ENCODE measurements around the gene PITX2. TPM values are rescaled to one million over a fixed set of nuclear protein-coding genes. Genes with fewer than 3 reads are reported as not detected.

PITX2 gene
- total and polyA plus RNA-seq, 2 of the 8 experiments (the other 6 are each of a cell fraction or from before 2014, with no cell fraction given) = 0.09 to 0.67 TPM

DNA sequence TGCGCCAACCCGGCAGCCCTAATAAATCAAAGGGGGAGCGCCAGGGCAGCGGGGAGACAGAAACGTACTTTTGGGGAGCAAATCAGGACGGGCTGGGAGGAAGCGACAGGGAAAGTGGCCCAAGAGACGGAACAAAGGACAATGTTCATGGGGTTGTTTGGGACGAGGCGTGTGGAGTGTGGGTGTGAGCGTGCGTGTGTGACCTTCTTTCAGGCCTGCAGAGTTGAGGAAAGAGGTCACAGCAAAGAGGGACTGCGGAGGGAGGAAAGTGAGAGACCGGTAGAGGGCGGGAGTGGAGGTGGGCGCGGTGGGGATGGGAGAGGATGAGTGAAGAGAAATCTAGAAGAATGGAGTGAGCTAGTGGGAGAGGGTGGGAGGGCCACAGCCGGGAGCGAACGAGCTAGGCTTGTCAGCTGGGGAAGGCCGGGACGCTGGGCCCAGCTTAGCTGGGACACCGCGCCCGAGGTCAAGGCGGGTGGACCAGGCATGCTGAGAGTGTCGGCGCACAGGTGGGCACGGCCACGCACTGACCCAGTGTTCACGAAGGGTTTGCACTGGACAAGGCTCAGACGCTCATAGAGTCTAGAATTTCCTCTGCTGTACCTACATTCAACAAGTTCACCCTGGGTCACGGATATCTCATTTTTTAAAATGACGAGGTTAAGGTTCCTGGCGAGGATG is 14.7 kb upstream of the PITX2 start (continued):
- TF ChIP-seq NRF1 (IDR thresholded peaks at IDR 0.05; ENCODE audit: low read depth, low read length) (no peak), RNF2 (IDR thresholded peaks at IDR 0.05; ENCODE audit: borderline replicate concordance, low read depth, low read length, missing control alignments, poor library complexity, severe bottlenecking) (peak; percentile 71), SP1 (IDR thresholded peaks at IDR 0.05; ENCODE audit: low read depth, low read length) (no peak), EZH2 (IDR thresholded peaks at IDR 0.05; ENCODE audit: low read depth, low read length, severe bottlenecking) (peak; percentile 18), RFX5 (IDR thresholded peaks at IDR 0.05; ENCODE audit: borderline replicate concordance, low read depth, low read length) (no peak), SIRT6 (IDR thresholded peaks at IDR 0.05; ENCODE audit: low read length) (no peak), SP4 (IDR thresholded peaks at IDR 0.05; ENCODE audit: low read length) (no peak), SRF (IDR thresholded peaks at IDR 0.05; ENCODE audit: low read depth, low read length) (no peak), HDAC2 (IDR thresholded peaks at IDR 0.05; ENCODE audit: borderline replicate concordance in 1 of 2, low read depth in 2 of 2, low read length in 2 of 2) (no peak; a peak in 1 of 4 replicates)
- TF ChIP-seq, protein P1, sequence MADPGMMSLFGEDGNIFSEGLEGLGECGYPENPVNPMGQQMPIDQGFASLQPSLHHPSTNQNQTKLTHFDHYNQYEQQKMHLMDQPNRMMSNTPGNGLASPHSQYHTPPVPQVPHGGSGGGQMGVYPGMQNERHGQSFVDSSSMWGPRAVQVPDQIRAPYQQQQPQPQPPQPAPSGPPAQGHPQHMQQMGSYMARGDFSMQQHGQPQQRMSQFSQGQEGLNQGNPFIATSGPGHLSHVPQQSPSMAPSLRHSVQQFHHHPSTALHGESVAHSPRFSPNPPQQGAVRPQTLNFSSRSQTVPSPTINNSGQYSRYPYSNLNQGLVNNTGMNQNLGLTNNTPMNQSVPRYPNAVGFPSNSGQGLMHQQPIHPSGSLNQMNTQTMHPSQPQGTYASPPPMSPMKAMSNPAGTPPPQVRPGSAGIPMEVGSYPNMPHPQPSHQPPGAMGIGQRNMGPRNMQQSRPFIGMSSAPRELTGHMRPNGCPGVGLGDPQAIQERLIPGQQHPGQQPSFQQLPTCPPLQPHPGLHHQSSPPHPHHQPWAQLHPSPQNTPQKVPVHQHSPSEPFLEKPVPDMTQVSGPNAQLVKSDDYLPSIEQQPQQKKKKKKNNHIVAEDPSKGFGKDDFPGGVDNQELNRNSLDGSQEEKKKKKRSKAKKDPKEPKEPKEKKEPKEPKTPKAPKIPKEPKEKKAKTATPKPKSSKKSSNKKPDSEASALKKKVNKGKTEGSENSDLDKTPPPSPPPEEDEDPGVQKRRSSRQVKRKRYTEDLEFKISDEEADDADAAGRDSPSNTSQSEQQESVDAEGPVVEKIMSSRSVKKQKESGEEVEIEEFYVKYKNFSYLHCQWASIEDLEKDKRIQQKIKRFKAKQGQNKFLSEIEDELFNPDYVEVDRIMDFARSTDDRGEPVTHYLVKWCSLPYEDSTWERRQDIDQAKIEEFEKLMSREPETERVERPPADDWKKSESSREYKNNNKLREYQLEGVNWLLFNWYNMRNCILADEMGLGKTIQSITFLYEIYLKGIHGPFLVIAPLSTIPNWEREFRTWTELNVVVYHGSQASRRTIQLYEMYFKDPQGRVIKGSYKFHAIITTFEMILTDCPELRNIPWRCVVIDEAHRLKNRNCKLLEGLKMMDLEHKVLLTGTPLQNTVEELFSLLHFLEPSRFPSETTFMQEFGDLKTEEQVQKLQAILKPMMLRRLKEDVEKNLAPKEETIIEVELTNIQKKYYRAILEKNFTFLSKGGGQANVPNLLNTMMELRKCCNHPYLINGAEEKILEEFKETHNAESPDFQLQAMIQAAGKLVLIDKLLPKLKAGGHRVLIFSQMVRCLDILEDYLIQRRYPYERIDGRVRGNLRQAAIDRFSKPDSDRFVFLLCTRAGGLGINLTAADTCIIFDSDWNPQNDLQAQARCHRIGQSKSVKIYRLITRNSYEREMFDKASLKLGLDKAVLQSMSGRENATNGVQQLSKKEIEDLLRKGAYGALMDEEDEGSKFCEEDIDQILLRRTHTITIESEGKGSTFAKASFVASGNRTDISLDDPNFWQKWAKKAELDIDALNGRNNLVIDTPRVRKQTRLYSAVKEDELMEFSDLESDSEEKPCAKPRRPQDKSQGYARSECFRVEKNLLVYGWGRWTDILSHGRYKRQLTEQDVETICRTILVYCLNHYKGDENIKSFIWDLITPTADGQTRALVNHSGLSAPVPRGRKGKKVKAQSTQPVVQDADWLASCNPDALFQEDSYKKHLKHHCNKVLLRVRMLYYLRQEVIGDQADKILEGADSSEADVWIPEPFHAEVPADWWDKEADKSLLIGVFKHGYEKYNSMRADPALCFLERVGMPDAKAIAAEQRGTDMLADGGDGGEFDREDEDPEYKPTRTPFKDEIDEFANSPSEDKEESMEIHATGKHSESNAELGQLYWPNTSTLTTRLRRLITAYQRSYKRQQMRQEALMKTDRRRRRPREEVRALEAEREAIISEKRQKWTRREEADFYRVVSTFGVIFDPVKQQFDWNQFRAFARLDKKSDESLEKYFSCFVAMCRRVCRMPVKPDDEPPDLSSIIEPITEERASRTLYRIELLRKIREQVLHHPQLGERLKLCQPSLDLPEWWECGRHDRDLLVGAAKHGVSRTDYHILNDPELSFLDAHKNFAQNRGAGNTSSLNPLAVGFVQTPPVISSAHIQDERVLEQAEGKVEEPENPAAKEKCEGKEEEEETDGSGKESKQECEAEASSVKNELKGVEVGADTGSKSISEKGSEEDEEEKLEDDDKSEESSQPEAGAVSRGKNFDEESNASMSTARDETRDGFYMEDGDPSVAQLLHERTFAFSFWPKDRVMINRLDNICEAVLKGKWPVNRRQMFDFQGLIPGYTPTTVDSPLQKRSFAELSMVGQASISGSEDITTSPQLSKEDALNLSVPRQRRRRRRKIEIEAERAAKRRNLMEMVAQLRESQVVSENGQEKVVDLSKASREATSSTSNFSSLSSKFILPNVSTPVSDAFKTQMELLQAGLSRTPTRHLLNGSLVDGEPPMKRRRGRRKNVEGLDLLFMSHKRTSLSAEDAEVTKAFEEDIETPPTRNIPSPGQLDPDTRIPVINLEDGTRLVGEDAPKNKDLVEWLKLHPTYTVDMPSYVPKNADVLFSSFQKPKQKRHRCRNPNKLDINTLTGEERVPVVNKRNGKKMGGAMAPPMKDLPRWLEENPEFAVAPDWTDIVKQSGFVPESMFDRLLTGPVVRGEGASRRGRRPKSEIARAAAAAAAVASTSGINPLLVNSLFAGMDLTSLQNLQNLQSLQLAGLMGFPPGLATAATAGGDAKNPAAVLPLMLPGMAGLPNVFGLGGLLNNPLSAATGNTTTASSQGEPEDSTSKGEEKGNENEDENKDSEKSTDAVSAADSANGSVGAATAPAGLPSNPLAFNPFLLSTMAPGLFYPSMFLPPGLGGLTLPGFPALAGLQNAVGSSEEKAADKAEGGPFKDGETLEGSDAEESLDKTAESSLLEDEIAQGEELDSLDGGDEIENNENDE (IDR thresholded peaks at IDR 0.05; ENCODE audit: insufficient replicate concordance, low read length) = no peak
